Measurements from ENCODE around the gene FGD4. TPM values are rescaled to one million over a fixed set of nuclear protein-coding genes. Genes with fewer than 3 reads are reported as not detected.
"Not testable (repeated sequence)": the region's sequence is repeated elsewhere in the genome, so short reads cannot be mapped to it uniquely, and the experiment has no call there.

The FGD4 gene
- total RNA-seq, 1 donor from 2014 or later, result 17.2 TPM

DNA sequence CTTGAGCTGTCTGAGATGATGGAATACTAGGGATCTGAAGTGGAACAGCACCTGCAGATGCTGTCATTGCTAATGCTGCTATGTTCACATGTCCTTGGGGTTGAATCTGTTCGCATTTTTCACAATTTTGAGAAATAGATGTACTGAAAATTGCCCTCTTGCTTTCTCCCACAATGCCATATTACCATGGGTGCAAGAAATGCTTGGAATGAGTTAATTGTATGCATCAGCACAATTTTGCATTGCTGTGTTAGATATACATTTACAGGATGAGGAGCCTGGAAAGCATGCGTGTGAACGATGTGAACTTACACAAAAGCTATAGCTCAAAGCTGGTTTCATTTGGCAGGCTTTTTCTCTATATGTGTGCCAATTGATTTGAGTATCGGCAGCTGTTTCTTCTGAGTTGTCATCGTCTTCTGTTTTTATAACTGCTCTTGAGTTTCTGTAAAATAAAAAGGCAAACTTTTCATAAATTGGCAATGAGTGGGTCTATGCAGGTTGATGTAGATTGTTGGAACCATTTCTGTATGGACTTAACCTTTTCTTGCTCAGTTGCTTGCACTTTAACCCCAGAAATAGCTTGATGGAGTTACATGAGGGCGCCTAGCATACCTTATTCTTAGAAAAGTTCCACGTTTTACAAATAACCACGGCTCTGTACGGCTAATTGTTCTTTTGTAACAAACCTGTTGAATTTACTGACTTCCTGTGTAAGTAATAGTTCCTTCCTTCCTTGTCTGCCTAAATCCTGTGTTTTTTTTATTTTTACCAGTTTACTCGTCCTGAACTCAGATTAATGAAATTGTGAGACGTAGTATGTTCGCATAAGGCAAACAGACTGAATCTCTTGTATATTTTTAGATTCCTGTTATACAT is 105.9 kb downstream of the FGD4 start:
- TF ChIP-seq, protein P1, sequence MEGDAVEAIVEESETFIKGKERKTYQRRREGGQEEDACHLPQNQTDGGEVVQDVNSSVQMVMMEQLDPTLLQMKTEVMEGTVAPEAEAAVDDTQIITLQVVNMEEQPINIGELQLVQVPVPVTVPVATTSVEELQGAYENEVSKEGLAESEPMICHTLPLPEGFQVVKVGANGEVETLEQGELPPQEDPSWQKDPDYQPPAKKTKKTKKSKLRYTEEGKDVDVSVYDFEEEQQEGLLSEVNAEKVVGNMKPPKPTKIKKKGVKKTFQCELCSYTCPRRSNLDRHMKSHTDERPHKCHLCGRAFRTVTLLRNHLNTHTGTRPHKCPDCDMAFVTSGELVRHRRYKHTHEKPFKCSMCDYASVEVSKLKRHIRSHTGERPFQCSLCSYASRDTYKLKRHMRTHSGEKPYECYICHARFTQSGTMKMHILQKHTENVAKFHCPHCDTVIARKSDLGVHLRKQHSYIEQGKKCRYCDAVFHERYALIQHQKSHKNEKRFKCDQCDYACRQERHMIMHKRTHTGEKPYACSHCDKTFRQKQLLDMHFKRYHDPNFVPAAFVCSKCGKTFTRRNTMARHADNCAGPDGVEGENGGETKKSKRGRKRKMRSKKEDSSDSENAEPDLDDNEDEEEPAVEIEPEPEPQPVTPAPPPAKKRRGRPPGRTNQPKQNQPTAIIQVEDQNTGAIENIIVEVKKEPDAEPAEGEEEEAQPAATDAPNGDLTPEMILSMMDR (IDR thresholded peaks at IDR 0.05; ENCODE audit: unreplicated experiment), result no peak
- Mint-ChIP-seq H3K27me3 (ENCODE audit: unreplicated experiment) (peaks cover 4% of the 10 kb centered on the region), H3K9me3 (ENCODE audit: unreplicated experiment) (no peaks in the 10 kb centered on the region), H3K4me3 (ENCODE audit: unreplicated experiment) (no peak overlapping the region), H3K27ac (ENCODE audit: unreplicated experiment) (peak overlapping the region; percentile 92), H3K4me1 (ENCODE audit: unreplicated experiment) (peaks cover 61% of the 10 kb centered on the region), H3K36me3 (ENCODE audit: low read depth, unreplicated experiment) (no peaks in the 10 kb centered on the region)
- no peak for DNase-seq (ENCODE audit: low spot score)

DNA sequence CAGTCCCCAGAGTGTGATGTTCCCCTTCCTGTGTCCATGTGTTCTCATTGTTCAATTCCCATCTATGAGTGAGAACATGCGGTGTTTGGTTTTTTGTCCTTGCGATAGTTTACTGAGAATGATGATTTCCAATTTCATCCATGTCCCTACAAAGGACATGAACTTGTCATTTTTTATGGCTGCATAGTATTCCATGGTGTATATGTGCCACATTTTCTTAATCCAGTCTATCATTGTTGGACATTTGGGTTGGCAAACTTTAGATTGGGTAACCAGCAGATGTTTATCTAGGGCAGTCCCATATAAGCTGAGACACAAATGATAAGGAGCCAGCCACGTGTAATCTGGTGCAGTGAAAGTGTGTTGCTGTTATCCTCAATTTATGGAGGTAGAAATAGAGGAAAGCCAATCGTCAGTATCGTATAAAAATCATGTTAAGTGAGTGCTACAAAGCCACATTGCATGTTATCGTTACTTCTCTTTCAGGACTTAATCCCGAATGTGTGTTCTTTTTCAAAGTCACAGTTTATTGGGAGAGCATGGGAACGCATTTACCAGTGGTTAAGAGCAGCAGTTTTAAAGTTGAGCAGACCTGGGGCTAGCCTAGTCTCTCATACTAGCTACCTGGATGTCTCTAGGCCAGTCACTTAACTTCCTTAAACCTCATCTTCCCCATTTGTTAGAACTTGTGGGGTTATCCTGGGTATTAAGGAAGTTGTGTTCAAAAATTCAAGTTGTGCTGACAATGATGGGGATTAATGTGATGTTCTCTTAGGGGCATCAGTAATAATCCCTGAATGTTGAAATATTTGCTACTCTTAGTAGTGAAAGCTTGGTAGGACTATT is 108.0 kb downstream of the FGD4 start:
- not testable (repeated sequence) for H3K9me3 Mint-ChIP-seq (ENCODE audit: unreplicated experiment); H3K27ac Mint-ChIP-seq (ENCODE audit: unreplicated experiment); H3K4me3 Mint-ChIP-seq (ENCODE audit: unreplicated experiment); H3K27me3 Mint-ChIP-seq (ENCODE audit: unreplicated experiment); H3K36me3 Mint-ChIP-seq (ENCODE audit: low read depth, unreplicated experiment); DNase-seq (ENCODE audit: low spot score)
- peaks cover 54% of the 10 kb centered on the region for H3K4me1 Mint-ChIP-seq (ENCODE audit: unreplicated experiment)

GRCh38 chr12:32507942-32508320 is 108.6 kb downstream of the FGD4 start:
- no peaks in the 10 kb centered on the region for H3K9me3 Mint-ChIP-seq (ENCODE audit: unreplicated experiment)
- no peaks in the 10 kb centered on the region for H3K36me3 Mint-ChIP-seq (ENCODE audit: low read depth, unreplicated experiment)
- TF ChIP-seq, protein P1 (IDR thresholded peaks at IDR 0.05; ENCODE audit: unreplicated experiment), result no peak
- no peak overlapping the region for H3K27ac Mint-ChIP-seq (ENCODE audit: unreplicated experiment)
- H3K27me3 Mint-ChIP-seq (ENCODE audit: unreplicated experiment), result peaks cover 4% of the 10 kb centered on the region
- no peak for DNase-seq (ENCODE audit: low spot score)
- no peak overlapping the region for H3K4me3 Mint-ChIP-seq (ENCODE audit: unreplicated experiment)
- peaks cover 49% of the 10 kb centered on the region for H3K4me1 Mint-ChIP-seq (ENCODE audit: unreplicated experiment)

GRCh38 chr12:32508626-32509025 is 109.3 kb downstream of the FGD4 start:
- no peak overlapping the region for H3K4me3 Mint-ChIP-seq (ENCODE audit: unreplicated experiment)
- H3K9me3 Mint-ChIP-seq (ENCODE audit: unreplicated experiment), result no peaks in the 10 kb centered on the region
- H3K27ac Mint-ChIP-seq (ENCODE audit: unreplicated experiment), result no peak overlapping the region
- H3K4me1 Mint-ChIP-seq (ENCODE audit: unreplicated experiment), result peaks cover 49% of the 10 kb centered on the region
- DNase-seq (ENCODE audit: low spot score), result no peak
- TF ChIP-seq, protein P1 (IDR thresholded peaks at IDR 0.05; ENCODE audit: unreplicated experiment), result no peak
- H3K36me3 Mint-ChIP-seq (ENCODE audit: low read depth, unreplicated experiment), result no peaks in the 10 kb centered on the region
- peaks cover 3% of the 10 kb centered on the region for H3K27me3 Mint-ChIP-seq (ENCODE audit: unreplicated experiment)

- Mint-ChIP-seq H3K9me3 (ENCODE audit: unreplicated experiment) (no peaks in the 10 kb centered on the region), H3K27me3 (ENCODE audit: unreplicated experiment) (no peaks in the 10 kb centered on the region), H3K27ac (ENCODE audit: unreplicated experiment) (no peak overlapping the region), H3K4me1 (ENCODE audit: unreplicated experiment) (peaks cover 43% of the 10 kb centered on the region), H3K4me3 (ENCODE audit: unreplicated experiment) (no peak overlapping the region), H3K36me3 (ENCODE audit: low read depth, unreplicated experiment) (no peaks in the 10 kb centered on the region)
- TF ChIP-seq, protein P1 (IDR thresholded peaks at IDR 0.05; ENCODE audit: unreplicated experiment), result no peak
- no peak for DNase-seq (ENCODE audit: low spot score)
Observed at GRCh38 chr12:32509328-32510091, 110.2 kb downstream of the FGD4 start.

DNA sequence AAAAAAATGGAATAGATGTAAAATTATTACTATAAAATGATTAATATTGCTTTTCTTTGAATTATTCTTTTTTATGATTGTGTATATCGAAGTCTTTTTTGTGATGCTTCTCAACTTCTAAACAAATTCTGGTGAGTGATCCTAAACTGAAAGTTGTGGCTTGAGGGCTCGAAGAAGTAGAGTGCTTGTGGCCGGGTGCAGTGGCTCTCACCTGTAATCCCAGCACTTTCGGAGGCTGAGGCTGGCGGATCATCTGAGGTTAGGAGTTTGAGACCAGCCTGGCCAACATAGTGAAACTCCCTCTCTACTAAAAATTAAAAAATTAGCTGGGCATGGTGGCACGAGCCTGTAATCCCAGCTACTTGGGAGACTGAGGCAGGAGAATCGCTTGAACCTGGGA is 112.6 kb downstream of the FGD4 start:
- DNase-seq (ENCODE audit: low spot score); H3K27ac Mint-ChIP-seq (ENCODE audit: unreplicated experiment); H3K27me3 Mint-ChIP-seq (ENCODE audit: unreplicated experiment); H3K36me3 Mint-ChIP-seq (ENCODE audit: low read depth, unreplicated experiment); H3K4me3 Mint-ChIP-seq (ENCODE audit: unreplicated experiment); H3K9me3 Mint-ChIP-seq (ENCODE audit: unreplicated experiment): not testable (repeated sequence)
- H3K4me1 Mint-ChIP-seq (ENCODE audit: unreplicated experiment), result peaks cover 40% of the 10 kb centered on the region
